NK-92 treated with Interleukin-12 subunit alpha and Interleukin-12 subunit beta, amount 100 ng/mL, for 24 hours (cell line): ENCODE measurements around the gene DMAC2.
A peak's percentile ranks its signal among the peaks of the same experiment; 100 is the strongest.
"Not testable (repeated sequence)": the region's sequence is repeated elsewhere in the genome, so short reads cannot be mapped to it uniquely, and the experiment has no call there.

Experiments
- DNase-seq: peaks from one replicate; lab custom pipeline; 2025; lab: John Stamatoyannopoulos, UW

Gene DMAC2

GRCh38 chr19:41422456-41422855 is 17.3 kb downstream of the DMAC2 start:
- DNase-seq = no peak

GRCh38 chr19:41421973-41422372 is 17.7 kb downstream of the DMAC2 start:
- no peak for DNase-seq

GRCh38 chr19:41421314-41421713 is 18.4 kb downstream of the DMAC2 start:
- no peak for DNase-seq

GRCh38 chr19:41420101-41420880 is 19.4 kb downstream of the DMAC2 start:
- DNase-seq = no peak

GRCh38 chr19:41416194-41416674 is 23.5 kb downstream of the DMAC2 start:
- no peak for DNase-seq

GRCh38 chr19:41415154-41415571 is 24.5 kb downstream of the DMAC2 start:
- no peak for DNase-seq

- DNase-seq = no peak
These were observed 25.3 kb downstream of the DMAC2 start for GRCh38 chr19:41414461-41414860.

GRCh38 chr19:41413947-41414346 is 25.8 kb downstream of the DMAC2 start:
- DNase-seq = no peak

GRCh38 chr19:41412953-41413352 is 26.8 kb downstream of the DMAC2 start:
- DNase-seq = no peak

- DNase-seq = no peak
These were observed 27.8 kb downstream of the DMAC2 start for GRCh38 chr19:41411968-41412265.

GRCh38 chr19:41411100-41411967 is 28.4 kb downstream of the DMAC2 start:
- no peak for DNase-seq

GRCh38 chr19:41410336-41411054 is 29.2 kb downstream of the DMAC2 start:
- no peak for DNase-seq

GRCh38 chr19:41409288-41409687 is 30.4 kb downstream of the DMAC2 start:
- DNase-seq = no peak

- not testable (repeated sequence) for DNase-seq
These were observed 30.9 kb downstream of the DMAC2 start for GRCh38 chr19:41408846-41409245.

GRCh38 chr19:41408256-41408655 is 31.5 kb downstream of the DMAC2 start:
- peak; percentile 20 for DNase-seq

- no peak for DNase-seq
These were observed 32.4 kb downstream of the DMAC2 start for GRCh38 chr19:41407271-41407670.

- DNase-seq = no peak
These were observed 33.9 kb downstream of the DMAC2 start for GRCh38 chr19:41405776-41406175.

- no peak for DNase-seq
These were observed 36.3 kb downstream of the DMAC2 start for GRCh38 chr19:41403181-41403970.

GRCh38 chr19:41402010-41402409 is 37.7 kb downstream of the DMAC2 start:
- no peak for DNase-seq

- DNase-seq = no peak
These were observed 38.2 kb downstream of the DMAC2 start for GRCh38 chr19:41401483-41401882.

GRCh38 chr19:41399525-41399924 is 40.2 kb downstream of the DMAC2 start:
- DNase-seq = no peak

GRCh38 chr19:41399091-41399490 is 40.6 kb downstream of the DMAC2 start:
- no peak for DNase-seq
